Measurements from ENCODE around the gene TXNDC8.
A peak's percentile ranks its signal among the peaks of the same experiment; 100 is the strongest.

Gene TXNDC8

GRCh38 chr9:110278080-110278707, 59.5 kb downstream of the TXNDC8 start:
- no peak for DNase-seq (ENCODE audit: low read depth)

- DNase-seq (ENCODE audit: low read depth) = no peak
Observed at GRCh38 chr9:110276781-110277180, 60.9 kb downstream of the TXNDC8 start.

GRCh38 chr9:110270211-110270995, 67.3 kb downstream of the TXNDC8 start:
- no peak for DNase-seq (ENCODE audit: low read depth)

GRCh38 chr9:110266795-110267194, 70.9 kb downstream of the TXNDC8 start:
- DNase-seq (ENCODE audit: low read depth) = no peak

- DNase-seq (ENCODE audit: low read depth) = no peak
Observed at GRCh38 chr9:110261632-110262031, 76.0 kb downstream of the TXNDC8 start.

GRCh38 chr9:110260911-110261310, 76.8 kb downstream of the TXNDC8 start:
- no peak for DNase-seq (ENCODE audit: low read depth)

GRCh38 chr9:110259566-110259965, 78.1 kb downstream of the TXNDC8 start:
- no peak for DNase-seq (ENCODE audit: low read depth)

- no peak for DNase-seq (ENCODE audit: low read depth)
Observed at GRCh38 chr9:110258690-110259091, 79.0 kb downstream of the TXNDC8 start.

- DNase-seq (ENCODE audit: low read depth) = no peak
Observed at GRCh38 chr9:110257956-110258355, 79.7 kb downstream of the TXNDC8 start.

- DNase-seq (ENCODE audit: low read depth) = no peak
Observed at GRCh38 chr9:110257097-110257841, 80.4 kb downstream of the TXNDC8 start.

- peak; percentile 68 for DNase-seq (ENCODE audit: low read depth)
Observed at GRCh38 chr9:110256380-110257096, 81.1 kb downstream of the TXNDC8 start, which contains the start of gene TXN. Gene TXN (minus strand): TSS chr9:110256507. CDS start chr9:110256435, 72 bp downstream.

GRCh38 chr9:110255463-110256379, 81.9 kb downstream of the TXNDC8 start:
- peak; percentile 18 for DNase-seq (ENCODE audit: low read depth)

- no peak for DNase-seq (ENCODE audit: low read depth)
Observed at GRCh38 chr9:110255034-110255462, 82.6 kb downstream of the TXNDC8 start.

- no peak for DNase-seq (ENCODE audit: low read depth)
Observed at GRCh38 chr9:110254500-110254899, 83.2 kb downstream of the TXNDC8 start.

Data from activated T-helper 1 cell treated with Interleukin-2 at 50 U/mL for 16 hours (primary cell).